HG03521 (cell line): Measurements from ENCODE around the gene TRAF4.

Experiments
- ATAC-seq: cut with Tn5 transposase; IDR thresholded peaks from one replicate; pipeline ENCODE4 v1.9.1; 2021; ENCODE audit warnings: mild to moderate bottlenecking, moderate library complexity; ENCODE audit not compliant: unreplicated experiment

TRAF4 gene

DNA sequence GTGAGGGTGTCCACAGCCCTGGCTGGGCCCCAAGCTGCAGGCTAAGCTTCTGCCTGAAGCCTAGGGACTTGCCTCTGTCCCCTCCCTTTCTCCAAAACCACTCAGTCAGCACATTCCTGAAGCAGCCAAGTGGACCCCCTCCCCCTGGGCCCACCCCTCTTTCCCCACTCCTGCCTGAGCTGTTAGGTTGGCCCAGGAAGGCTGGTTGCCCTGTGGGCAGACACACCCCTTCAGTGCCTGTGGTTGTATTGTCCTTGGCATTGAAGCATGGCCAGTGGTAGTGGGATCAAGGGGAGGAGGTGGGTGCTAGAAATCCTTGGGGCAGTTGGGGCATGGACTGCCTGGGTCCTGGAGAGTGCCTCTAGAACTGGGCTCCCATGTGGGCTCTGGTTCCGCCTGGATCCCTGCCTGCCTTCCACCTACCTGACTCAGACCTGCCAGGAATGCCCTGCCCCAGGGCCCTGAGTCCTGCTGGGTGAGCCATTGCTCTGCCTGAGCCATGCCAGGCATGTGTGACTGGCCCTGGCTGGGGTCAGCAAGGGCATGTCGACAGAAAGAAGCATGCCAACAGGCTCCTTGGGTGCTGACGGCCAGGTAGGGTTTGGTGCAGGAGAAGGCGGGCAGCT lies 2.1 kb downstream of the TRAF4 start:
- no peak for ATAC-seq

DNA sequence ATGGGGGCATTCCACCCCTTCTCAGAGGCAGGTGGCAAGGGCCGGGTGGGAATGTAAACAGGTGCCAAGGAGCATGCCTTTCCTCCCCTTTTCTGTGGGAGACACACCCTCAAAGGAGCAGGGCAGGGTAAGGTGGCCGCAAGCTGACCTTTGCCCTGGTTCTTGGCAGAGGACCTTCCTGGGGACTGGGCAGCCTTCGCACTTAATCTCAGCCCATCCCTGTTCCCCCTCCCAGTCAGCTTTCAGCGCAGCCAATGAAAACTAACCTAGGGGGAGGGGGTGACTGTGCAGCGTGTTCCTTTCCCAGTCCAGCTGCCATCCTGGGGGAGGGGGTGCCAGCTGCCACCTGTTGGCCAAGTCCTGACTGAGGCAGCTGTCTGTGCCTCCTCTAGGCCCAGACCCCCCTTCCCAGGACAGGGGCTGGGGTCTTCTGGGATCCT lies 2.8 kb downstream of the TRAF4 start:
- ATAC-seq = no peak

DNA sequence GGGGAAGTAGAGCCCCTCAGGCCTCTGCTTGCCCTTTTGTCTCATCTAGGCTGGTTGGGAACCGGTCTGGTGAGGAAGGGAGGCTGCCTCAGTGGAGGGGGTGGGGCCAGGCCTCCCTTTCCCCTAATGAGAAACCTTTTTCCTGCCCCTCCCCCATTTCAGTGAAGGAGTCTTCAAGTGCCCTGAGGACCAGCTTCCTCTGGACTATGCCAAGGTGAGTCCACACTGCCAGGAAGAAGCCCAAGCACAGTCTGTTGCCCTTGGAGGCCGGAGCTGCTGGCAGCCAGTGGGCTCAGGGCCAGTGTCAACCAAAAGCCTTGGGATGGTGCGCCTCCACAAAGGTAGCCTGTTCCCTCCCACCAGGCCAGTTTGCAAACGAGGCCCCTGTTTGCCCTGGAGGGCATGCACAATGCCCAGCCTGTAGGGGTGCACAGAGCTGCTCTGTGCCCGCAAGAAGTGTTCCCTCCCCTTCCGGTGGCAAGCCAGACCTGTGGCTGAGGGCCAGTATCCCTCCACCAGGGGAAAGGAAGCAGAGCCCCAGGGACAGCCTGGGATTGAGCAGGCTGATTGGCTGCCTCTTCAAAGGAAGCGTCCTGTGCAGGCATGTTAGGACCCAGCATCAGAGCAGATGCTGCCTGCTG lies 3.4 kb downstream of the TRAF4 start:
- ATAC-seq = no peak

DNA sequence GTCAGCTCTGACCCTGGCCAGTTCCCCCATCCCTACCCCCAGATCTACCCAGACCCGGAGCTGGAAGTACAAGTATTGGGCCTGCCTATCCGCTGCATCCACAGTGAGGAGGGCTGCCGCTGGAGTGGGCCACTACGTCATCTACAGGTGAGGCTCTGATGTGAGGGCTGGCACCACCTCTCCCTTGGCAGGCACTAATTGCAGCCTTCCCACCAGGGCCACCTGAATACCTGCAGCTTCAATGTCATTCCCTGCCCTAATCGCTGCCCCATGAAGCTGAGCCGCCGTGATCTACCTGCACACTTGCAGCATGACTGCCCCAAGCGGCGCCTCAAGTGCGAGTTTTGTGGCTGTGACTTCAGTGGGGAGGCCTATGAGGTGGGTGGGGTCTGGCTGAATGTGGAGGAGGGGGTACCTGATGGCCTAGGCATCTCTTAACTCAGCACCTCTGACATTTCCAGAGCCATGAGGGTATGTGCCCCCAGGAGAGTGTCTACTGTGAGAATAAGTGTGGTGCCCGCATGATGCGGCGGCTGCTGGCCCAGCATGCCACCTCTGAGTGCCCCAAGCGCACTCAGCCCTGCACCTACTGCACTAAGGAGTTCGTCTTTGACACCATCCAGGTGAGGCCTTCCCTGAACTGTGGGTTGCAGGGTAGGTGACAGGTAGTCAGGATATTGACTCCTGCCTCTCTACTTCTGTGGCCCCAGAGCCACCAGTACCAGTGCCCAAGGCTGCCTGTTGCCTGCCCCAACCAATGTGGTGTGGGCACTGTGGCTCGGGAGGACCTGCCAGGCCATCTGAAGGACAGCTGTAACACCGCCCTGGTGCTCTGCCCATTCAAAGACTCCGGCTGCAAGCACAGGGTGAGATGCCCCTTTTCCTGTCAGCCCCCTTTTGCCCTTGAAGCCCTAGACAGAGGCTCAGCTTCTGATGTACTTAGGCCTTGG lies 4.3 kb downstream of the TRAF4 start:
- no peak for ATAC-seq

DNA sequence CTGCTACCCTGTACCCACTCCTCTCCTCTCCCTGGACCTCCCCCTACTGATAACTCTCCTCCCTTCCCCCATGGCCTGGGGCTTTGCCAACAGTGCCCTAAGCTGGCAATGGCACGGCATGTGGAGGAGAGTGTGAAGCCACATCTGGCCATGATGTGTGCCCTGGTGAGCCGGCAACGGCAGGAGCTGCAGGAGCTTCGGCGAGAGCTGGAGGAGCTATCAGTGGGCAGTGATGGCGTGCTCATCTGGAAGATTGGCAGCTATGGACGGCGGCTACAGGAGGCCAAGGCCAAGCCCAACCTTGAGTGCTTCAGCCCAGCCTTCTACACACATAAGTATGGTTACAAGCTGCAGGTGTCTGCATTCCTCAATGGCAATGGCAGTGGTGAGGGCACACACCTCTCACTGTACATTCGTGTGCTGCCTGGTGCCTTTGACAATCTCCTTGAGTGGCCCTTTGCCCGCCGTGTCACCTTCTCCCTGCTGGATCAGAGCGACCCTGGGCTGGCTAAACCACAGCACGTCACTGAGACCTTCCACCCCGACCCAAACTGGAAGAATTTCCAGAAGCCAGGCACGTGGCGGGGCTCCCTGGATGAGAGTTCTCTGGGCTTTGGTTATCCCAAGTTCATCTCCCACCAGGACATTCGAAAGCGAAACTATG lies 5.2 kb downstream of the TRAF4 start:
- no peak for ATAC-seq

DNA sequence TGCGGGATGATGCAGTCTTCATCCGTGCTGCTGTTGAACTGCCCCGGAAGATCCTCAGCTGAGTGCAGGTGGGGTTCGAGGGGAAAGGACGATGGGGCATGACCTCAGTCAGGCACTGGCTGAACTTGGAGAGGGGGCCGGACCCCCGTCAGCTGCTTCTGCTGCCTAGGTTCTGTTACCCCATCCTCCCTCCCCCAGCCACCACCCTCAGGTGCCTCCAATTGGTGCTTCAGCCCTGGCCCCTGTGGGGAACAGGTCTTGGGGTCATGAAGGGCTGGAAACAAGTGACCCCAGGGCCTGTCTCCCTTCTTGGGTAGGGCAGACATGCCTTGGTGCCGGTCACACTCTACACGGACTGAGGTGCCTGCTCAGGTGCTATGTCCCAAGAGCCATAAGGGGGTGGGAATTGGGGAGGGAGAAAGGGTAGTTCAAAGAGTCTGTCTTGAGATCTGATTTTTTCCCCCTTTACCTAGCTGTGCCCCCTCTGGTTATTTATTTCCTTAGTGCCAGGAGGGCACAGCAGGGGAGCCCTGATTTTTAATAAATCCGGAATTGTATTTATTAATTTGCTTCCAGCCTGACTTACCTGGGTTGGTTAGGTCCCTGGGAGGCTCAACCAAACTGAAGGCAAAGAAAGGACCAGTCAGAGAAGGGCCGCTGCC lies 5.8 kb downstream of the TRAF4 start:
- no peak for ATAC-seq

DNA sequence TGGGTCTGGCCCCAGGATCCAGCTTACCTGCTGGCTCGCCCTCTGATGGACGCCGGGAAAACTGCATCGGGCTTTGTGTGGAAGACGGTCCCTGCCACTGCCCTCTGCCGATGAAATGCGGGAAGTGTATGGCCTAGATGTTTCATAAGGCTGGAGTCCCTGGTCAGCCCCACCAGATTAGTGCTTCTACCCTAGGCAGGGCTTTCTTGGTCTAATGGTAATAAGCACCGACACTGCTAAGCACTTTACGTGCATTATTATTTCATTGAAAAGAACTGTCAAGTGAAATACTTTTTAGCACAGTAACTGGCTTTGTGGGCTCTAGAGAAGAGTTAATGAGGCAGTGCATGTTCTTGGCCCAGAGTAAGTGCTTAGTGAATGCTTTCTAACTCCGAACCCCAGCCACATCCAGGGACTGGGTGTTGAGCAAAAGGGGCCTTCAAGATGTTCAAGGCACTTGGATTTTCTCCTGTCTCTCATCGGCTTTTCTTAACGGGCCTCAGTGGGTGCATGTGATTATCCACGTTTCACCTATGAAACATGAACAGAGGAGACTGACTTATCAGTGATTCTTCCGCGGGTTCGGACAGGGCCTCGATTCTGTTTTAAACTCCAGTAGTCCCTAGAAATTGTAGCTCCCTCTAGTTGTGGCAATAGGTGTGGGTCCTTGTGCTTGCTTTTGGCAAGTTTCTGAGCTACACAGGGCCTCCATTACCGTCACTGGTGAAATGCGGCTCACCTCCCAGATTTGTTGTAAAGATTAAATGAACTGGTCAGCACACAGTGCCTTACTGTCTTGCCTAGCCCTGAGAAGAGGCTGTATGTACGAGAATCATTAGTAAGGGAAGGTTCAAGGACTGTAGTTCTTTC lies 6.6 kb downstream of the TRAF4 start:
- peak; percentile 77 for ATAC-seq

DNA sequence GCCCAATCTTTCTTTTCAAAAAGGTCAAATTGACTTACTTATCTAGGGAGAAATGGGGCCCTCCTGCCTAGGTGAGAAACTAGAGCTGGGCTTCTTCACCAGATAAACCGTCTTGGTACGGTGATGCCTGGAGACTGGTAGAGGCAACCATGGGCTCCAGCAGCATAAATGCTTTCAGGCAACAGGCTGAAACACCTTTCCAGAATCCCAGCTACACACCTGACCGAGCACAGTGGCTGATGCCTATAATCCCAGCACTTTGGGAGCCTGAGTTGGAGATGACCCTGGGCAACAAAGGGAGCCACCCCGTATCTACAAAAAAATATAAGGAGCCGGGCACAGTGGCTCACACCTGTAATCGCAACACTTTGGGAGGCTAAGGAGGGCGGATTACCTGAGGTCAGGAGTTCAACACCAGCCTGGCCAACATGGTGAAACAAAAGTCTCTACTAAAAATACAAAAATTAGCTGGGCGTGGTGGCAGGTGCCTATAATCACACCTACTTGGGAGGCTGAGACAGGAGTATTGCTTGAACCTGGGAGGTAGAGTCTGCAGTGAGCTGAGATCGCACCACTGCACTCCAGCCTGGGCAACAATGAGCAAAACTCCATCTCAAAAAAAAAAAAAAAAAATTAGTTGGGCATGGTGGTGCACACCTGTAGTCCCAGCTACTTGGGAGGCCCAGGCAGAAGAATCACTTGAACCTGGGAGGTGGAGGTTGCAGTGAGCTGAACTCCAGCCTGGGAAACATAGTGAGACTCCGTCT lies 8.0 kb downstream of the TRAF4 start:
- ATAC-seq = no peak

DNA sequence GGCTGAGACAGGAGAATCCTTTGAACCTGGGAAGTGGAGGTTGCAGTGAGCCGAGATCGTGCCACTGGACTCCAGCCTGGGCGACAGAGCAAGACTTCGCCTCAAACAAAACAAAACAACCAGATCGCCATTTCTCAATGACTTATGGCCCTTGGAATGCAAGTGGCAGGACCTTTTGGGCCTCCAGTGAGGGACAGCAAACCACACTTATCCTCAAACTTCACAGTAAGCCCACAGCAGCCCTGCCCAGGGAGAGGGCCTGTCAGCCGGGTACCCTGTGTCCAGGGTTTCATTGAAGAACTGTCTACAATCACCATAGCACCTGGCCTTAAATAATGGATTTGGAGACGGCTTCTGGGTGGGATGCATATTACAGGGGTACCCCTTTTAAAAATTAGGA lies 11.7 kb downstream of the TRAF4 start:
- ATAC-seq = no peak

DNA sequence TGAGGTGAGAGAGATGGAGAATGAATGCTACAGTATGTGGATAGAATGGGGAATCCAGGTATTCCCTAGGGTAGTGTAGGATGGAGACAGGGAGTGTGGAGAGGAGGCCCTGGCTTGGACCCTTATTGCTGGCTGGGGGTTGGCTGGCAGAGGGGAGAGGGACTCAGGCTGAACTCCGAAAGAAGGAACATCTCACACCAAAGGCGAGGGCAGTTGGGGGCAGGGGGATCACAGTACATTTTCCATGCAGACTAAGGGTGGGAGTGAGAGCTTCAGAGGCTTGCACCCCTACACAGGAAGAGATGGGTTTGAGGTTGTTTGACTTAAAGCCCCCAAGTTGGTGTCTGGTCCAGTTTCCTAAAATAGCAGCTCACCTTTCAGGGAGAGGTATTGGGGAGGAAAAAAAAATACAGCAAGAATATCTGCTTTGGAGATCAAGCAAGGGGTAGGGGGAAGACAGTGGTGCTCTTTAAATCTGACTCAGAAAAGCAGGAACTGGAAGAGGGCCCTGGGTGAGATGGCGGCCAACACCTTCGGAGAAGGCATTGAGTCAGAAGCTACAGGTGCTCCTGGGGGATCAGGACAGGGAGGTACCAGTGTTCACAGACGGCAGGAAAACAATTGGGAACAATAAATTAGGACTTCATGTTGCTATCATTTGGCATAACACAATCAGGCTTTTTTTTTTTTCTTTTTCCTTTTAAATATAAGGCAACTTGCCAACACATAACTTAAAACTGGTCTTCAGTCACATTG lies 12.4 kb downstream of the TRAF4 start:
- ATAC-seq = no peak

DNA sequence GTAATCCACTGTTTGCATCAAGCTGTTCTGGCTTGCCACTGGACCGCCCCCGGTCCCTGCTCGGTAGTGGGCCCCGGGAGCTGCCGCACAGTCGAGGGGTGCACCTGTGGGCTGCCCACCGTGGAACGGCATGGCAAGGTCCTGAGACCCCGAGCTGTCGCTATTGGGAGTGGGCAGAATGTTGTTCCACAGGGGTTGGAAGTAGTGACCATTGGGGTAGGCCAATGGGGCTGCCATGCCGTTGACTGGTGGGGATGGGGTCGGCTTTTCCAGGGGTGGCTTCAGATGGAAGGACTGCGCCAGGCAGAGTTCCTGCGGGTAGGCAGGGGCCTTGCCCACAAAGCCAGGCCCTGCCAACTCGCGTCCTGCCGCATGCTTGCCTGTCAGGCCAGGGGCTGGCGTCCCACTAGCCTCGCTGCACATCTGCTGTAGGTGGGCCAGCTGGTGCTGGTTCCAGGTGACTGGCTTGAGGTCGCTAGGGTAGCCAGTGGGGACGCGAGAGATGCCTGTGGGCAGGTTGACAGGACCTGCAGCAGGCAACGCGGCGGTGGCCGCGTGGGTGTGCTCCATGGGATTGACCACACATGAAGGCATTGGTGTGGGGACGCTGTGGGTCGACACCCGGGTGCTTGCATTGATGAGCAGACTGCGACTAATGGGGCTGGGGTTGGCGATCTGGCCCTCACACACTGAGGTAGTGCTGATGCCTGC lies 14.8 kb downstream of the TRAF4 start:
- no peak for ATAC-seq

DNA sequence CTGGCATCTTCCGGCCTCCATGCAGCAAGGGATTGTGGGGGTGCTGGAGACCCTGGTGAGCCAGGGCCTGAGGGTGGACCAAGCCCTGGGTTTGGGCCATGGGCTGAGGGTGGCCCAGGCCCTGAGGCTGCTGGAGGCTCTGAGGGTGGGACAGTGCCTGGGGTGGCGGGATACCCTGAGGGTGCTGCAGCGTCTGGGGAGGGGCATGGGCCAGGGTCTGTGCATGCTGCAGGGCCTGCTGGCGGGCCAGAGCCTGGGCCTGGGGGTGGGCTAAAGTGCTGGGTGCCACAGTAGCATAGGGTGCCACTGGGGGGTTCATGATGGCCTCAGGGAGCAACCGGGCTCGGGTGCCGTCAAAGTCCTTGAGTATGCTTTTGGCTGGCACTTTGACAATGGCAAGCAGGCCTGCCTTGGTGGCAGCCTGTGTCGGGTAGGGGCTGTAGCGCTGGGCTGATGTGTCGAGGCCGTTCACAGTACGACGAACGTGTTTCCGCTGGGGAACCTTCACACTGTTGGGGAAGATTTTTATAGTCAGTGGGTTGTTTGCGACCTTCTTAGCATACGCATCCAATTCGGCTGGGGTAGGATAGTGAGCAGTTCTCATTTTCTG lies 15.6 kb downstream of the TRAF4 start:
- ATAC-seq = no peak

DNA sequence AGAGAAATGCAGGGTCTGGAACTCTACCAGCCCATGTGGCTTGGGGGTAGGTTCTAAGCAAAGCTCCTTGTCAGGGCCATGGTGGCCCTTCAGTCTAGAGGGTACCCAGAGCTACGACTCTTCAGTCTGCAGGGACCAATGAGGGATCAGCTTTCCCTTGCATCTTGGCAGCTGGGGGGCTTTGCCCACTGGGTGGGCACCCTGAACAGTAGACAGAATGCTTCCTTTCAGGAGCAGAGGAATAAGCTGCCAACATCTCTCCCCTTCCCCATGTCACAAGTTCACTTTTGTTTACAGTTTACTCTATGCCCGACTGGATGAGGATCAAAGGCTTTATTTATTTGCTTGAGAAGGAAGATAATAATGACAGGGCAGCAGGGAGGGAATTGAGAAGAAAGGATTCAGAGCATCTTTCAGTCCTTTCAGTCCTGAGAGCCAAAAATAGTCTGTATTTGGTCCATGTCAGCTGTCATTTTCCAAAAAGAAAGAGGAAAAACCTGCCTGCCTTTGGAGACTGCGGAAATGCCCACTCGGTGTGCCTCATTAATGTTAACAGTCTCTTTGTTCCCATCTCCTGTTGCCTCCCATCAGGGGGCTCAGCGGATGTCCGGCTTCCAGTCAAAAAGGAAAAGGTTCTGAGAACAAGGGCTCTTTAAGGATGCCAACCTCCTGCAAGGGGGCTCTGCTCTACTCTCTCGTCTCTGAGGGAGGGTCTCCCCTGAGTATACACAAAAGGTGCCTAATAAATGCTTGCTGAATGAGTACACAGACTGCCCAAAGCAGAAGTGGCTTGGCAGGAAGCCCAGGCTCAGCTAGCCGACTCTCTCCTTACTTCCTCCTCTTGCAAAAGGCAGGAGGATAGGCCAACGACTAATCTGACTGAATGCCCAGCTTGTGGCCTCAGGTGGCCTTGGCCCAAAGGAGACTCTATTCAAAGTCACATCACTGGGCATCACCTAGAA lies 17.1 kb downstream of the TRAF4 start:
- no peak for ATAC-seq

DNA sequence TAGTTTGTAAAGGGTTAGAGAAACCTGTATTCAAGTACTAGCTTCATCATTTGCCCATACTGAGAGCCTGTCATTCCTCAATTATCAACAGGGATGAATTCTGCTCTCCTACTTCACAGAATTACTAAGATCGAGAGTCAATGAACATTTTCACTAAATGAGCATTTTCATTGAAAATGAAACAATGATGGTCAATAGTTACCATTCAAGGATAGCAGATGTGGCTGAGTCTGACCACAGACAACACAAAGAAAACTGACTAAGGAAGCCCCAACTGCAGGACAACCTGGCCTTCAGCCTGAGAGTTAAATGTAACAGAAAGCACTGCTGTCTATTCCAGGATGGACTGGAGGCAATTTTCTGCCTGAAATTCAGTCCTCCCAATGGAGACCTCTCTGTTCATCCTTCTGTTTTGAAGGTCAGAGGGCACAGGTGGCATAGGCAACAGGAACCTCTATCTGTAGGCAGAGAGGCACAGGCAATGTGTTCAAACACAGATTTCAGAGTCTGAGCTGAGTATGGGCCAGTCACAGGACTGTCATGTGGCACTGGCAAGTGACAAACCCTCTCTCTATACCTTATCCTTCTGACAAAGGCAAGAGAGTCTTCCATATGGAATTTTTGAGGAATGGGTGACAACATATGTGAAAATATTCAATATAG lies 19.5 kb downstream of the TRAF4 start:
- ATAC-seq = no peak

DNA sequence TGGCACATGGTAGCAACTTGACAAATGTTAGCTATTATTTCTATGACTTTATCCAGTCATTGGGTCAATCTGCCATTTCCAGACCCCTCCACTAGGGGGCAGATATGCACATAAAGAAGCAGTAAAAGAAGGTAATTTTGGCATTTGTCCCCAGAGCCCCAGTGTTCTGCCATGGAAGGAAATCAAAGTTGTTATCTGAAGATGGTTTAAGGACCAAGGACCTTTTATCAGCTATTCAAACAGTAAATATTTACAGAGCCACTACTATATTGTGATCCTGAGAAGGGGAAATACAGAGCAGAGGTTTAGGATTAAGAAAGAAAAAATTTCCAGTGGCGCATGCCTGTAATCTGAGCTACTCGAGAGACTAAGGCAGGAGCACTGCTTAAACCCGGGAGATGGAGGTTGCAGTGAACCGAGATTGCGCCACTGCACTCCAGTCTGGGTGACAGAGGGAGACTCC lies 20.0 kb downstream of the TRAF4 start:
- no peak for ATAC-seq

DNA sequence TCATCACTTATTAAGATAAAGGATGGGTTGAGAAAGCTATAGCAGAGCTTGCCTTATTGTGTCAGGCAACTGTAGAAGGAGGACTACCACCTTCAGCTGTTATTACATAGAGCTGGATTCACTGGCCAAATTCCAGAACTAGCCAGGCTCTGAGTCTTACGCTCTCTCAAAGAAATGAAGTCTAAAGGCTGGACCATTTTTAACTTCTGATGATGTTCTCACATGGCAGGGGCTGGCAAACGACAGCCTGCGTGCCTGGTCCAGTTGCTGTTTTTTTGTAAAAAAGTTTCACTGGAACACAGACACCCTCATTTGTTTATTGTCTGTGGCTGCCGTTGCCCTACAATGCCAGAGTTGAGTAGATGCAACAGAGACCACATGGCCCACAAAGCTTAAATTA lies 21.2 kb downstream of the TRAF4 start:
- no peak for ATAC-seq
